Activated CD4-positive, alpha-beta memory T cell treated with anti-CD3 and anti-CD28 coated beads for 36 hours (primary cell): ENCODE data around the gene TM9SF1. TPM values are rescaled to one million over a fixed set of nuclear protein-coding genes. Genes with fewer than 3 reads are reported as not detected.

Source experiments
- CTCF ChIA-PET: fragments of 350-600 bp; sonication (Branson Sonifier 250); formaldehyde crosslinking; loops from one replicate; lab custom pipeline; 2021; ENCODE audit warnings: antibody characterized with exemption, inconsistent platforms; lab: Charles Lee
- POLR2A ChIA-PET: fragments of 350-600 bp; sonication (Branson Sonifier 250); formaldehyde crosslinking; loops from one replicate; lab custom pipeline; 2021; ENCODE audit warnings: antibody characterized with exemption; lab: Charles Lee
- DNase-seq: peaks from one replicate; pipeline ENCODE4 v3.0.0-alpha.2; 2020
- H3K27ac Mint-ChIP-seq: one replicate; pipeline ENCODE4 v1.8.0; 2021; ENCODE audit warnings: mixed read lengths
- H3K27me3 Mint-ChIP-seq: one replicate; pipeline ENCODE4 v1.8.0; 2021; ENCODE audit warnings: mixed read lengths
- H3K36me3 Mint-ChIP-seq: one replicate; pipeline ENCODE4 v1.8.0; 2021; ENCODE audit warnings: mixed read lengths
- H3K4me1 Mint-ChIP-seq: one replicate; pipeline ENCODE4 v1.8.0; 2021; ENCODE audit warnings: low read depth, mixed read lengths
- H3K4me3 Mint-ChIP-seq: one replicate; pipeline ENCODE4 v1.8.0; 2021; ENCODE audit warnings: mild to moderate bottlenecking, mixed read lengths
- H3K9me3 Mint-ChIP-seq: one replicate; pipeline ENCODE4 v1.8.0; 2021; ENCODE audit warnings: mixed read lengths
- intact Hi-C: fragments of 100-400 bp; cut with micrococcal nuclease; formaldehyde crosslinking; loops from one replicate; pipeline ENCODE4 v1.15.1; 2023
- total RNA-seq, 2 experiments: library from RNA; stranded (reverse); gene quantifications; one replicate each; pipeline ENCODE4 v1.2.3, GENCODE V29; 2021

The TM9SF1 gene
- total RNA-seq, 2 experiments from 2014 or later: 23.7 to 26.7 TPM

GRCh38 chr14:24160850-24161804 lies 34.1 kb downstream of the TM9SF1 start, which contains the start of gene IRF9:
TSS of gene IRF9 (plus strand) at chr14:24161265. CDS start at chr14:24162145, 880 bp downstream.
- DNase-seq: peak; percentile 99
- H3K4me1 Mint-ChIP-seq: peaks cover 37% of the 10 kb centered on the region
- ChIA-PET POLR2A (interaction anchor here (0.6 to 4.2 kb wide), 32 partner anchors 10 to 276 kb away, joined by 3 to 60 read pairs (median 4); partner anchors contain the start of genes CHMP4A, DCAF11, EMC9 and IPO4), CTCF (interaction anchor here (0.6 to 4.6 kb wide), 38 partner anchors 9 to 234 kb away, joined by 3 to 76 read pairs (median 7); partner anchors contain the start of genes CARMIL3, CHMP4A, CIDEB and DCAF11)
- H3K4me3 Mint-ChIP-seq: peak within 1 kb of the TSS; percentile 97
- H3K27ac Mint-ChIP-seq: peak within 1 kb of the TSS; percentile 100
- H3K27me3 Mint-ChIP-seq: no peaks in the 10 kb centered on the region
- H3K36me3 Mint-ChIP-seq: peaks cover 70% of the 10 kb centered on the region
- H3K9me3 Mint-ChIP-seq: no peaks in the 10 kb centered on the region
- intact Hi-C loops: loop anchor here (1.0 kb wide), 12 partner anchors 14 to 281 kb away; partner anchors contain the start of genes CHMP4A, DCAF11, DHRS1 and EMC9

GRCh38 chr14:24160499-24160849 lies 34.8 kb downstream of the TM9SF1 start:
- peaks cover 36% of the 10 kb centered on the region for H3K4me1 Mint-ChIP-seq
- no peak overlapping the region for H3K4me3 Mint-ChIP-seq
- H3K27ac Mint-ChIP-seq: peak overlapping the region; percentile 100
- ChIA-PET POLR2A (interaction anchor here (0.7 to 4.2 kb wide), 20 partner anchors 10 to 277 kb away, joined by 3 to 60 read pairs (median 8); partner anchors contain the start of genes CHMP4A, DCAF11, EMC9 and IPO4), CTCF (interaction anchor here (1.0 to 4.6 kb wide), 24 partner anchors 9 to 233 kb away, joined by 3 to 76 read pairs (median 10); partner anchors contain the start of genes CARMIL3, CHMP4A, DCAF11 and EMC9)
- no peak for DNase-seq
- H3K9me3 Mint-ChIP-seq: no peaks in the 10 kb centered on the region
- intact Hi-C loops: no loop called here
- no peaks in the 10 kb centered on the region for H3K27me3 Mint-ChIP-seq
- H3K36me3 Mint-ChIP-seq: peaks cover 70% of the 10 kb centered on the region

- peaks cover 32% of the 10 kb centered on the region for H3K4me1 Mint-ChIP-seq
- ChIA-PET POLR2A (interaction anchor here (0.7 to 4.2 kb wide), 14 partner anchors 9 to 278 kb away, joined by 3 to 60 read pairs (median 14); partner anchors contain the start of genes CHMP4A, DCAF11, EMC9 and IPO4), CTCF (interaction anchor here (1.0 to 4.6 kb wide), 18 partner anchors 9 to 151 kb away, joined by 3 to 76 read pairs (median 16); partner anchors contain the start of genes DCAF11, EMC9, IPO4 and LTB4R2)
- intact Hi-C loops: no loop called here
- H3K4me3 Mint-ChIP-seq: no peak overlapping the region
- H3K9me3 Mint-ChIP-seq: no peaks in the 10 kb centered on the region
- peaks cover 67% of the 10 kb centered on the region for H3K36me3 Mint-ChIP-seq
- no peaks in the 10 kb centered on the region for H3K27me3 Mint-ChIP-seq
- no peak for DNase-seq
- peak overlapping the region; percentile 100 for H3K27ac Mint-ChIP-seq
Observed at GRCh38 chr14:24159777-24160498, 35.3 kb downstream of the TM9SF1 start.

- Mint-ChIP-seq H3K36me3 (peaks cover 54% of the 10 kb centered on the region), H3K4me1 (peaks cover 14% of the 10 kb centered on the region), H3K9me3 (no peaks in the 10 kb centered on the region), H3K4me3 (no peak overlapping the region), H3K27me3 (no peaks in the 10 kb centered on the region), H3K27ac (peak overlapping the region; percentile 36)
- no peak for DNase-seq
- ChIA-PET POLR2A (interaction anchor here (0.6 to 2.0 kb wide), 3 partner anchors 10 to 16 kb away, joined by 3 to 5 read pairs (median 3); partner anchors contain the start of genes EMC9, PSME2 and RNF31), CTCF (no interaction called here)
- intact Hi-C loops: no loop called here
Observed at GRCh38 chr14:24157331-24157730, 37.9 kb downstream of the TM9SF1 start.

- POLR2A ChIA-PET: interaction anchor here (0.6 to 2.0 kb wide), 3 partner anchors 10 to 15 kb away, joined by 3 to 5 read pairs (median 3); partner anchors contain the start of genes EMC9, PSME2 and RNF31
Observed at GRCh38 chr14:24156840-24157239, 38.4 kb downstream of the TM9SF1 start.

GRCh38 chr14:24155100-24155499 lies 40.1 kb downstream of the TM9SF1 start:
- intact Hi-C loops: no loop called here
- CTCF ChIA-PET: interaction anchor here (1.2 to 1.9 kb wide), 2 partner anchors 9 to 49 kb away, joined by 3 to 7 read pairs; partner anchors contain the start of genes PSME2 and RNF31
- Mint-ChIP-seq H3K4me3 (no peak overlapping the region), H3K27me3 (no peaks in the 10 kb centered on the region), H3K9me3 (no peaks in the 10 kb centered on the region), H3K4me1 (peaks cover 7% of the 10 kb centered on the region), H3K27ac (peak overlapping the region; percentile 2), H3K36me3 (peaks cover 49% of the 10 kb centered on the region)
- POLR2A ChIA-PET: interaction anchor here (1.1 to 1.5 kb wide), 2 partner anchors 18 to 32 kb away, joined by 3 to 4 read pairs; partner anchors contain the start of gene PSME1
- DNase-seq: no peak

More at GRCh38 chr14:24156840-24157239, 38.4 kb downstream of the TM9SF1 start:
- H3K4me3 Mint-ChIP-seq: no peak overlapping the region
- peaks cover 51% of the 10 kb centered on the region for H3K36me3 Mint-ChIP-seq
- intact Hi-C loops: no loop called here
- CTCF ChIA-PET: interaction anchor here (0.7 kb wide), 1 partner anchor 99 kb away, joined by 3 read pairs; no protein-coding TSS in a partner anchor
- no peaks in the 10 kb centered on the region for H3K27me3 Mint-ChIP-seq
- H3K27ac Mint-ChIP-seq: peak overlapping the region; percentile 44
- H3K9me3 Mint-ChIP-seq: no peaks in the 10 kb centered on the region
- no peak for DNase-seq
- H3K4me1 Mint-ChIP-seq: peaks cover 9% of the 10 kb centered on the region

- H3K4me3 Mint-ChIP-seq: no peak overlapping the region
- H3K4me1 Mint-ChIP-seq: peaks cover 25% of the 10 kb centered on the region
- H3K27ac Mint-ChIP-seq: no peak overlapping the region
- ChIA-PET POLR2A (interaction anchor here (1.0 to 3.4 kb wide), 2 partner anchors 9 to 15 kb away, joined by 5 to 15 read pairs; partner anchors contain the start of gene IRF9), CTCF (interaction anchor here (1.0 to 3.9 kb wide), 3 partner anchors 10 to 43 kb away, joined by 3 to 31 read pairs (median 4); partner anchors contain the start of genes EMC9 and IRF9)
- H3K9me3 Mint-ChIP-seq: no peaks in the 10 kb centered on the region
- peaks cover 45% of the 10 kb centered on the region for H3K36me3 Mint-ChIP-seq
- no peak for DNase-seq
- intact Hi-C loops: no loop called here
- no peaks in the 10 kb centered on the region for H3K27me3 Mint-ChIP-seq
Observed at GRCh38 chr14:24151404-24152080, 43.7 kb downstream of the TM9SF1 start.

- intact Hi-C loops: no loop called here
- H3K4me3 Mint-ChIP-seq: no peak overlapping the region
- no peaks in the 10 kb centered on the region for H3K27me3 Mint-ChIP-seq
- no peaks in the 10 kb centered on the region for H3K9me3 Mint-ChIP-seq
- CTCF ChIA-PET: interaction anchor here (0.6 to 3.9 kb wide), 3 partner anchors 10 to 42 kb away, joined by 3 to 31 read pairs (median 3); partner anchors contain the start of gene IRF9
- peaks cover 46% of the 10 kb centered on the region for H3K36me3 Mint-ChIP-seq
- no peak for DNase-seq
- POLR2A ChIA-PET: interaction anchor here (1.0 to 3.4 kb wide), 2 partner anchors 10 to 14 kb away, joined by 5 to 15 read pairs; partner anchors contain the start of gene IRF9
- H3K4me1 Mint-ChIP-seq: peaks cover 25% of the 10 kb centered on the region
- H3K27ac Mint-ChIP-seq: no peak overlapping the region
Observed at GRCh38 chr14:24150993-24151392, 44.2 kb downstream of the TM9SF1 start.

GRCh38 chr14:24150567-24150966 lies 44.7 kb downstream of the TM9SF1 start:
- H3K9me3 Mint-ChIP-seq: no peaks in the 10 kb centered on the region
- H3K27ac Mint-ChIP-seq: peak overlapping the region; percentile 39
- peaks cover 47% of the 10 kb centered on the region for H3K36me3 Mint-ChIP-seq
- intact Hi-C loops: no loop called here
- peaks cover 29% of the 10 kb centered on the region for H3K4me1 Mint-ChIP-seq
- H3K27me3 Mint-ChIP-seq: no peaks in the 10 kb centered on the region
- no peak overlapping the region for H3K4me3 Mint-ChIP-seq
- CTCF ChIA-PET: interaction anchor here (0.6 to 3.9 kb wide), 3 partner anchors 10 to 42 kb away, joined by 3 to 31 read pairs (median 3); partner anchors contain the start of gene IRF9
- DNase-seq: no peak
- POLR2A ChIA-PET: interaction anchor here (3.4 kb wide), 1 partner anchor 10 kb away, joined by 15 read pairs; the partner anchor contains the start of gene IRF9

GRCh38 chr14:24150061-24150460 lies 45.2 kb downstream of the TM9SF1 start:
- H3K9me3 Mint-ChIP-seq: no peaks in the 10 kb centered on the region
- no peak for DNase-seq
- ChIA-PET POLR2A (interaction anchor here (0.8 to 3.4 kb wide), 2 partner anchors 9 to 11 kb away, joined by 3 to 15 read pairs; partner anchors contain the start of genes EMC9 and IRF9), CTCF (interaction anchor here (0.6 to 3.9 kb wide), 2 partner anchors 11 to 46 kb away, joined by 3 to 31 read pairs; partner anchors contain the start of genes IRF9 and TM9SF1)
- H3K4me3 Mint-ChIP-seq: no peak overlapping the region
- H3K27ac Mint-ChIP-seq: no peak overlapping the region
- intact Hi-C loops: no loop called here
- H3K4me1 Mint-ChIP-seq: peaks cover 34% of the 10 kb centered on the region
- no peaks in the 10 kb centered on the region for H3K27me3 Mint-ChIP-seq
- H3K36me3 Mint-ChIP-seq: peaks cover 49% of the 10 kb centered on the region
